Measurements from ENCODE around the gene RPSA. TPM values are rescaled to one million over a fixed set of nuclear protein-coding genes. Genes with fewer than 3 reads are reported as not detected.
"Not testable (repeated sequence)": the region's sequence is repeated elsewhere in the genome, so short reads cannot be mapped to it uniquely, and the experiment has no call there.

Gene RPSA
- total RNA-seq, 1 donor, result 1,413 TPM

GRCh38 chr3:39446444-39446843, 39.9 kb downstream of the RPSA start:
- TF ChIP-seq CTCF (IDR thresholded peaks at IDR 0.05; ENCODE audit: insufficient read depth, low read length), result no peak
- no peak overlapping the region for H3K4me3 ChIP-seq (ENCODE audit: low read depth, low read length)
- DNase-seq (ENCODE audit: low read depth), result no peak

GRCh38 chr3:39447637-39448483, 41.3 kb downstream of the RPSA start:
- peak; percentile 88 for TF ChIP-seq CTCF (IDR thresholded peaks at IDR 0.05; ENCODE audit: insufficient read depth, low read length)
- no peak overlapping the region for H3K4me3 ChIP-seq (ENCODE audit: low read depth, low read length)
- peak; percentile 90 for DNase-seq (ENCODE audit: low read depth)

- TF ChIP-seq CTCF (IDR thresholded peaks at IDR 0.05; ENCODE audit: insufficient read depth, low read length), result no peak
- no peak overlapping the region for H3K4me3 ChIP-seq (ENCODE audit: low read depth, low read length)
- DNase-seq (ENCODE audit: low read depth), result no peak
Measured at GRCh38 chr3:39448506-39449233, 42.1 kb downstream of the RPSA start.

- TF ChIP-seq CTCF (IDR thresholded peaks at IDR 0.05; ENCODE audit: insufficient read depth, low read length), result no peak
- DNase-seq (ENCODE audit: low read depth), result no peak
- H3K4me3 ChIP-seq (ENCODE audit: low read depth, low read length), result no peak overlapping the region
Measured at GRCh38 chr3:39449796-39450195, 43.3 kb downstream of the RPSA start.

GRCh38 chr3:39453134-39453533, 46.6 kb downstream of the RPSA start:
- no peak overlapping the region for H3K4me3 ChIP-seq (ENCODE audit: low read depth, low read length)
- no peak for DNase-seq (ENCODE audit: low read depth)
- no peak for TF ChIP-seq CTCF (IDR thresholded peaks at IDR 0.05; ENCODE audit: insufficient read depth, low read length)

- DNase-seq (ENCODE audit: low read depth), result not testable (repeated sequence)
Measured at GRCh38 chr3:39453872-39454271, 47.4 kb downstream of the RPSA start.

GRCh38 chr3:39454591-39455217, 48.2 kb downstream of the RPSA start:
- no peak for DNase-seq (ENCODE audit: low read depth)
- no peak overlapping the region for H3K4me3 ChIP-seq (ENCODE audit: low read depth, low read length)
- TF ChIP-seq CTCF (IDR thresholded peaks at IDR 0.05; ENCODE audit: insufficient read depth, low read length), result no peak

More at GRCh38 chr3:39453872-39454271, 47.4 kb downstream of the RPSA start:
- H3K4me3 ChIP-seq (ENCODE audit: low read depth, low read length), result not testable (repeated sequence)
